Subcutaneous adipose tissue (tissue), 4 donors: ENCODE measurements around the gene JMJD4. TPM values are rescaled to one million over a fixed set of nuclear protein-coding genes. Genes with fewer than 3 reads are reported as not detected.

Experiments
- CTCF ChIP-seq: fragments of 450-650 bp; IDR thresholded peaks from one replicate; pipeline ENCODE4 v1.5.1; 2016; ENCODE audit warnings: low read depth, mild to moderate bottlenecking, control low read depth, antibody characterized with exemption, moderate library complexity
- total RNA-seq, 4 donors: library from RNA; depleted of rRNA; stranded (reverse); fragments of >200 nt; gene quantifications; one replicate each; pipeline ENCODE4 v1.1.0, GENCODE V29; 2016

The JMJD4 gene
- total RNA-seq, 4 donors from 2014 or later, result 11.5 to 22.0 (median 12.4) TPM

- TF ChIP-seq CTCF, result no peak
Measured at GRCh38 chr1:227748496-227749182, 13.5 kb upstream of the JMJD4 start.

GRCh38 chr1:227747948-227748495 lies 12.9 kb upstream of the JMJD4 start:
- TF ChIP-seq CTCF, result no peak

- TF ChIP-seq CTCF, result no peak
Measured at GRCh38 chr1:227747382-227747781, 12.3 kb upstream of the JMJD4 start.

DNA sequence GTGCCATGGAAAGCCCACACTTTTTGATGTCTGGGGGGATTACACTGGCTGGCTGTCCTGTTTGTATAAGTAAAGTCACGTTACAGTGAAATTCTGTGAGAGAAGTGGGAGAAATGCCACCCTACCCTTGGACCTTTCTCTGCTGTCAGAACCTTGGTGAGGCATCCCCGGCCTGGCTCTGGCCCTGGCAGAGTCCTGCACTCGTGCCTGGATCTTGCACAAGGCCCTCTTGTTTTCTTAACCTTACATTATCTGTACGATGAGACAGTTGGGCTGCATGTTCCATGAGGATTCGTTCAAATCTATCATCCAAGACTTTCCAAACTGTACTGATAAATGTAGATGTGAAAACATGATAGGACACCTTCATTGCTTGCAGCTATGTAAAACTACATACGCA lies 11.6 kb upstream of the JMJD4 start:
- TF ChIP-seq CTCF, result no peak

GRCh38 chr1:227745568-227746265 lies 10.6 kb upstream of the JMJD4 start:
- TF ChIP-seq CTCF, result no peak

- TF ChIP-seq CTCF, result no peak
Measured at GRCh38 chr1:227744668-227745067, 9.6 kb upstream of the JMJD4 start.

GRCh38 chr1:227742738-227743715 lies 7.9 kb upstream of the JMJD4 start:
- no peak for TF ChIP-seq CTCF
